OCI-LY7 (cell line): ENCODE data around the gene MXD1.

Source experiments
- CTCF ChIP-seq: fragments of 200-600 bp; sonication (generic); conservative IDR thresholded peaks from 2 replicates; pipeline ENCODE4 v1.5.1; 2014; ENCODE audit warnings: mild to moderate bottlenecking, antibody characterized with exemption, low read length, moderate library complexity, mixed read lengths
- EZH2phosphoT487 ChIP-seq: fragments of 200-600 bp; sonication (generic); IDR thresholded peaks from 2 replicates; pipeline ENCODE4 v1.6.1; 2018; ENCODE audit warnings: low read depth, borderline replicate concordance, mild to moderate bottlenecking, mixed run types, antibody characterized with exemption, low read length, moderate library complexity, mixed read lengths

GRCh38 chr2:69902213-69902922, 12.5 kb upstream of the MXD1 start:
- no peak for TF ChIP-seq CTCF
- TF ChIP-seq EZH2phosphoT487: no peak
